RKO (cell line): ENCODE data around the gene MEP1B.
"Not testable (repeated sequence)": the region's sequence is repeated elsewhere in the genome, so short reads cannot be mapped to it uniquely, and the experiment has no call there.

Source experiments
- DNase-seq: peaks from one replicate; pipeline ENCODE4 v3.0.0-alpha.2; 2016; ENCODE audit warnings: low spot score

The MEP1B gene

DNA sequence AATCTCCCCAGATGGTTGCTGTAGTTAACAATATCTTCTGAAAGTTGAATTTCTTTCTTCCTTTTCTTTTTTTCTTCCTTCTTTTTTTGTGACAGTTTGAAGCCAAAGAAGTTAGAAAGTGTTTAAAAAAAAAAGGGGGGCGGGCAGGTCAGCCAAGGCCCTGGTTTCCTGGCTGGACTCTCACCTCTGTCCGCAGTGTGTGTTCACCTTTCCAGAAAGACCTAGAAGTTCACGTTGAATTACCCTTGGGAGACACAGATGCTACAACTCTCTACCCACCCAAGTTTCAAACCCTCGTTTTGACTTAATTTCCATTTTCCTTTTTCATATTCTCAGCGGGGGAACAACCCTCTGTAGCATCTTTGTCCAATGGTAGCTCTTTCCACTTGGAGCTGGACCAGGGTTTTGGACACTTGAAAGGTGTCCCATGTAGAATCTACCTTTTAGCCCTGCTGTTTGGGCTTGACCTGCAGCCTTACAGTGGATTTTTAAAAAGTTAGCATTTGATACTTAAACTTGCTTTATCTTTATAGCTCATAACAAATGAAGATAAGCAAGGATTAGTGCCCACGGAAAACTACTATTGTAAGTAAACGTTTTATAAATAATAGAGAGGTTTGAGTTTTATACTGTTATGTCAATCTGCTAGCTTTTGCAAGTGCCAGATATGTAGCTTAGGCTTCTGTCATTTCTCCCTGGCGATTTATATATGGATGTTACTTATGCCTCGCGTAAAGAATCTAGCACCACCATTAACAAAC, 20.0 kb downstream of the MEP1B start:
- no peak for DNase-seq

DNA sequence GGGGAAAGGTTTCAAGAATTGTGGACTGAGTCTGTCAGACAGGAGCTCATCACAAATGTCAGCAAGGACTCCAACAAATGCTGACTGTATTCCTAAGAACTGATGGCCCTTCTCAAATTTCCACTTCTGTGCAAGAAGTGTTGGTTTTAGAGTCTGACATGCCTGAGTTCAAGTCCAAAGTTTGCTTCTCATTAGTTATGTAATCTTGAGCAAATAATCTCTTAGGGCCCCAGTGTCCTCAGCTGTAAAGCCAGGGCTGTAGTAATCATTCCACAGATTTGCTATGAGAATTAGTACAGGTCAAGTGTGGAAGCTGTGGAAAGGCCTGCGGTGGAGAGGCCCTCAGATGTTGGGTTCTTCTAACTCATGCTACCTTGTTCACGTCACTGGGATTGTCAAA, 23.9 kb downstream of the MEP1B start:
- DNase-seq: no peak

DNA sequence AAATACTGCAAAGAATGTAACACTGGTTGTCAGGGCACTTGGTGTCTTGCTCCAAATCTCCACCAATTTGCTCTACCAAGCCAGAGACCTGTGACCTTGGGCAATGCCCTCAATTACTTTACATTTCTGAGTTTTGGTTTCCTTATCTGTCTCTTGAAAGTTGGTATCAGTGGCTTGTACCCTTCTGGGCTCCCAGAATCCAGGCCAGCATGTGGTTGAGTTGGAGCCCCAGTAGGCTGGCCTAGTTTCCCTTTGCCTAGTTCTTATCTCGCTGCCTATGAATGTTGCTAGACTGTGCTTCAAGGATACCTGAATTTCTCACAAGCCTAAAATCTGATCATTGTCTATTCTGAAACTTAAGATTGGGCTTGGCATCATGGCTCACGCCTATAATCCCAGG, 26.6 kb downstream of the MEP1B start:
- DNase-seq: no peak

DNA sequence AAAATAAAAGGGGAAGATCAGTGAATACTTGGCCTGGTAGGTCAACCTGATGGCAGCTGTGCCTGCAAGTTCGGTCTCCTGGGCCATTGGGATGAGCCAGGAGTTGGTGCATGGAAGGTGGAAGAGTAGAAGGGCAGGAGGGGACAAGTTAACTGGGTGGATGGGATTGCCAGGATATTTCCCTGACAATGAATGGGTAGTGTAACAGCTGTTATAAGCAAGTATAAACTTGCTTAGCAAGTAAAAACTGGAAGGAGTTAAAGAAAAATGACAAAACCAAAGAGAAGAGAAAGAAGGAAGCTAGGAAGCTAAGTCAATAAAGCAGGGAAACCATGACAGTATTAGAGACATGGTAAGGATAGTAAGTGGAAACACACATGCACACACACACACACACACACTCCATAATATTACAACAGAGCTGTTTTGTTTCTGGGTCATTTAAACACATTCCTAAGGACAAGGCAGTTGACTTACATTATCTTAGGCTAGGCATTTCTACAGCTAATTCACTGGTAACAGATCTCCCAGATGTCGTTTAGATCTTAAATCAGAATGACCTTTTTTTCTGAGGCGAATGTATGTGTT, 29.7 kb downstream of the MEP1B start:
- DNase-seq: no peak

DNA sequence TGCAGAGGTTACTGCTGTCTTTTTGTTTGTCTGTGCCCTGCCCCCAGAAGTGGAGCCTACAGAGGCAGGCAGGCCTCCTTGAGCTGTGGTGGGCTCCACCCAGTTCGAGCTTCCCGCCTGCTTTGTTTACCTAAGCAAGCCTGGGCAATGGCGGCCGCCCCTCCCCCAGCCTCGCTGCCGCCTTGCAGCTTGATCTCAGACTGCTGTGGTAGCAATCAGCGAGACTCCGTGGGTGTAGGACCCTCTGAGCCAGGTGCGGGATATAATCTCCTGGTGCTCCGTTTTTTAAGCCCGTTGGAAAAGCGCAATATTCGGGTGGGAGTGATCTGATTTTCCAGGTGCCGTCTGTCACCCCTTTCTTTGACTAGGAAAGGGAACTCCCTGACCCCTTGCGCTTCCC, 43.5 kb downstream of the MEP1B start:
- not testable (repeated sequence) for DNase-seq

DNA sequence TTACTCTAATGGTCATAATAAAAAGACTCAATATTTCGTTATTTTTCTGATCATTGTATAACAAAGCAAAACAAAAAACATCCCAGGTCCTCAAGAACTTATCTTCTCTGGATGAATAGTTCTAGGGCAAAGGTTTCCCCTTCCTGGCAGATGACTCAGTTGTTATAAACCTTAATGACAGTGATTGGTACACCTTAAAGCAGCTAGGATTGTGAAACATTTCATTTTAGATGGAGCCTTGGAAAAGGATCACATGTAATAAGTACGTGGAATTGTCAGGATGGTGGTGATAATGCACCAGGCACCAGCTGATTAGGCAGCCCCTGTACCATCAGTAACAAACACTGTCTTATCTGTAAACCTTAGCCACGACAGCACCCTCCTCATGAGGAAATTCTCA, 47.2 kb downstream of the MEP1B start:
- no peak for DNase-seq

DNA sequence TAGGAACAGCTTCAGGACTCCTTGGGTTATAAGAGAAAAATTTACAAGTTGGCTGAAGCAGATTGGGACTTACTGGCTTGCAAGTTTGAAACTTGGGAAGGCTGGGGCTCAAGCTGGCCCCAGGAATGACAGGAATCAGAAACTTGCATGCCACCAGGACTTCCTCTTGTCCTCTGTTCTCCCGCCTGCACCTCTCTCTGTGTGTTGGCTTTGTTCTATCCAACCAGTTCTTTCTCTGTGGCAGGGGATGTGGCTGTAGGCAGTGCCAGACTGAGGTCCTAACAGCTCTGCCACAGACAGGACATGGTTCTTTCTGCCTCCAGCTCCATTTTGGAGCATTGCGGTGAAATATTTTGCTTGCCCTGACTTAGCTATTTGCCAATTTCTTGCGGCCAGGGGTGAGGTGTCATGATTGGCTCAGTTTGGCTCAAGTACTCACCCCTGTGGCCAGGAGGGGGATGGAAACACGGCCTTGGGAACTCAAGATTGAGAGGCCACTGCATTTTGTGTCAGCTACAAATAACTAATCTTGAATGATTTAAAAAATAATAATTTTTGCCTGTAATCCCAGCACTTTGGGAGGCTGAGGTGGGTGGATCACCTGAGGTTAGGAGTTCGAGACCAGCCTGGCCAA, 48.9 kb downstream of the MEP1B start:
- DNase-seq: no peak

DNA sequence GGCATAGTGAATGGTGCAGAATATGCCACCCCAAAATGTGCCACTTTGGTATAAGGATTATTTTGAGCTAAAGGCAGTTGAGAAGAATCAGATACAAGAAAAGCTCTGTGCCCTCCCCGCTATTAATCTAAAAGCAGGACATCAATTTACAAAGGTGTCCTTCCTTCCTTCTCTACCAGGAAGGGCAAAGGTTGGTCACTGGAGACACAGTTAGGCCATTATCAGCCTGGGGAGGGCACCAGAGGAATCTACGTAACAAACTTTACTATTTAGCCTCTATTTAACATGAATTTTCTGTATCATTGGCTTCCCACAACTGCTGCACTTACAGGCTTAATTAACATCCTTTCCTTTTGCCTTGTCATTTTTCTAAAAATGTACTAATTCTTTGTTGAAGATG, 52.6 kb downstream of the MEP1B start:
- no peak for DNase-seq

DNA sequence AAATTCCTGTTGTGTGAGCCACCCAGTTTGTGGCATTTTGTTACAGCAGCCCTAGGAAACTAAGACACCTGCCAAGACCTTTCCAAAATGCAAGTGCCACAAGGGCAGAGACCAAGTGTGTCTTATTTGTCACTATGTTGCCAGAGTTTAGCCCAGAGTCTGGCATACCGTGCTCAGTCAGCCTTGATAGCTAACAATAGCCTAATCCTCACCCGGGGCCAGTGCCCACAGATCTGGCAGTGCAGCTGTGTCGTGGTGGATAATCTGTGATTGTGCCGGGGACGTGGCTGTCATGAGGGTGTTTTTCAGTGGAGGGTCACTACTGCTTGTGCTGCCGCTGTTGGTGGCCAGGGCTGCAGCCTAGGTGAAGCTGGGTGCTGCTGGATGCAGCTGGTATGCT, 53.5 kb downstream of the MEP1B start:
- no peak for DNase-seq

DNA sequence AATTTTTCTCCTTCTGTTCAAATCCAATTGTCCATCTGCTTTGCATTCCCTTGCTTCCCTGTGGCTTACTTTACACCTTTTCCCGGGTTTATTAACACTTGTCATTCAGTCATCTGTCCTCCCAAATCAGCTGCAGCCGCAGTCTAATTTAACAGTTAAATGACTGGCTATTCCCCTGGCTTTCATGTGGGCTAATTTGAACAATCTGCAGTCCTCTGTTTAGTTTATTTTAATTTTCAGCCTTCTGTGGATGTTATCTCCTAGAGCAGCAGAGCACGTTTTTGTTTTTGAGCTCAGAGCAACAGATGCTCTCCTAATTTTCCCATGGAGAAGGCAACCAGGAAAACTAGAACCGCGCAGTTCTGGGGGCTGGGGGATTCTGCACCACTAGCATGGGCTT, 55.0 kb downstream of the MEP1B start:
- DNase-seq: no peak

DNA sequence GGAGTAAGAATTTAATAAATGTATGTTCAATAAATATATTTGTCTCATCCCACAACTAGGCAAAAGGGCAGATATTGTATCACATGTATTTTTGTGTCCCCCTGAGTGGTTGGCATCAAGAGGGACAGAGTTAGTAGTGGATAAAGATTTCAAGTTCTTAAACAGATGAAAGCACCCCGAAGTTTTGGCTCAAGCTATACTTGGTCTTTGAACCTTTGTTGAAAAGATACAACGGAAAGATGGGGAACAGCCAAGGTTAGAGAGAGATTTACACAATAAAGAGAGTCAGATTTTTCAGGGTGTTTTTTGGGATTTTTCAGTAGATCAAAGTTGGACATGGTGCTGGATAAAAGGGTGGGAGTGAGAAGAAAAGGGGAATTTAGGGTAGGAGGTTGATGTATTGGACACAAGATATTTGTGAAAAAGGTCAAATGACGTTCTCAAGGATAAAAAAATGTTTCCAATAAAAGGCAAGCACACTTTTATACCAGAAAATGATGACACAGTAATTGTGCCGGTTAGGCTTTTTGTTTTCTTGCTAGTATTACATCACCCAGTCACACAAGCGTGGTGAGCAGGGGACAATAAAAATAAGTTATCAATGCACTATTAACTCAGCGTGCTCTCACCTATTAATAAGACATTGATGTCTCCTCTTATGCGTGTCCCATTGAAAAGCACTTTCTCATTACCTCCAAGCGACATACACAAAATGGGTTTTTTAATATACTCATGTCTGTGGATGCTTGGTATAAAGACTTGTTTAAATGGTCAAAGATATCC, 59.5 kb downstream of the MEP1B start:
- no peak for DNase-seq

DNA sequence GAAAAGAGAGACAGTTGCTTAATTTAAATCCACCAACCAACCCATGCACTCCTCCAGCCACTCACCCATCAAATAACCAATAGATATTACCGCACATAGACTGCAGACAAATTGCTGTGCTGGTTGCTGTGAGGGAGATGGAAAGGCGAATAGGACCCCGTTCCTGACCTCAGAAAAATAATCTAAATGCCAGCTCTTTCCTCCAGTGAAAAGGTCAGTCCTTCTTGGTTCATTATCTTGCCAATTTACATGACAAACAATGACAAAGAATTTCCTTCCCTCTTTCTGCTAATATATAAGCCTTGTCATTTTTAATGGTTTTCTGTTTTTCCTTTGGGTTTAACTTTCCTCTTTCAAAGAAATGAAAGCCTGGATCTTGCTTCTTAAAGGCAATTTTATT, 61.6 kb downstream of the MEP1B start:
- DNase-seq: no peak

DNA sequence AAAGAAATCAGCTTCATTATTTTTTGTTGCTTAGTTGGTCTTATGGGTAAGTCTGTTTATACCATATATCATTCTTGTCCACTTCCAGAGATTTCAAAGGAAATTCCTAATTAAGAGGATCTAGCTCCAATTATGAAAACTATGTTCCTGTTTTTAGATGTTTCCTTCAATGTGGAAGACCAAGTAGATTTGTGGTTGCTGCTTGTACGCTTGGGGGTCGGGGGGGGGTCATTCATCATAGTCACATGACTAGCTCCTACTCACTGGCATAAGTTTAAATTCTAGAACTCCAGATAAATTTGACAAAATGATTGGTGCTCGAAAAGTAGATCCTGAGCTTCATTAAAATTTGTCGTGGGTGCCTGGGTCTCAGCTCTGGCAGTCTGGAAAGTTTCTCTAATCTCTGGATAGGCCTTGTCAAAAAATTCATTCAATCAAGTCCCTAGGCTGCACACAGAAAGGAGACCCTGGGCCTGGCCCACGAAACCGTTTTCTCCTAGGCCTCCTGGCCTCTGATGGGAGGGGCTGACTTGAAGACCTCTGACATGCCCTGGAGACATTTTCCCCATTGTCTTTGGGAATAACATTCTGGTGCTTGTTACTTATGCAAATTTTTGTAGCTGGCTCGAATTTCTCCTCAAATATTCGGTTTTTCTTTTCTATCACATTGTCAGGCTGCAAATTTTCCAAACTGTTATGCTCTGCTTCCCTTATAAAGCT, 62.5 kb downstream of the MEP1B start:
- DNase-seq: no peak

DNA sequence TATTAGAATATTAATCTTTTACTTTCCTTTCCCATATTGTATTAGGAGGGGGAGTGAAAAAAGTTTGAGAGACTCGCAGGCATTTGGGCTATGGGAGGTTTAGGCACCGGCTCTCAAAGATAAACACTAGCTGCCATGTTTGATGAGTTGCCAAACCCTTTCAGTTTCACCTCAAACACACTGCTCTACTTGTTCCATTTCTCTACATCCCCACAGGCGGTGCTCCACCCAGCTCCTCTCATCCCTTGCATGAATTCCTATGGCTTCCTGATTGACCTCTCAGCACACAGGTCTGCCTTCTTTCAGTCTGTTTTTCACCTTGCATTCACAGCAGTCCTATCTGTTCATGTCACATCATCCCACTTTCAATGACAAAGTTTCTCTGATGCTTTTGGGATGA, 65.7 kb downstream of the MEP1B start:
- no peak for DNase-seq

DNA sequence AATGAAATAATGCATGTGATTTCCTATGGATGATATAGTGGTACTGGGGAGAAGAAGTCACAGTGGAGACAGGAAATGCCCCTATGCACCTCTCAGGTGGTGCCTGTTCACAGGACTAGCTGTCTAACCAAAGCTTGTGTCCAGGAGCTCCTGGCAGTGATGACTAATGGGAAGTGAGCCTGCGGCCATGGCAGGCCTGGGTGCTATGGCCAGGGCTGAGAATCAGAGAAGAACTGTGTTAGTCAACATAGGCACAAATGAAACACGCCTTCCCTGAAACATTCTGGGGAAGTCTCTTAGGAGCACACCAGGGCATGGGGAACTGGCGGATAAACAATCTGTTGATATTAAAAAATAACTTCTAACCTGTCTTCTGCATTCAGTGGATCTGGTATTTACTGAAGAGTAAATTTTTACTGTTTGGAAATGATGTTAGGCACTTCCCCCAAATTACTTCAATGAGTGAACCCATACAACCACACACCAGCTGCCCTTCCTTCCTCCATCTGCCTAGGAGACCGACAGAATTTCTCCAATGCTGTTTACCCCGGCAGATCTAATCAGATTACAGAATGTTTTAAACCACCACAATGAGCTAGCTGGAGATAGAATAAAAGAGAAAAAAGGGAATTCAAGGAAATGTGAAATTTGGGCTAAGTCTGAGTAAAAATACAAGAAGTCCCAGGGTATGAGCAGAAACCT, 67.4 kb downstream of the MEP1B start:
- DNase-seq: peak; percentile 6

DNA sequence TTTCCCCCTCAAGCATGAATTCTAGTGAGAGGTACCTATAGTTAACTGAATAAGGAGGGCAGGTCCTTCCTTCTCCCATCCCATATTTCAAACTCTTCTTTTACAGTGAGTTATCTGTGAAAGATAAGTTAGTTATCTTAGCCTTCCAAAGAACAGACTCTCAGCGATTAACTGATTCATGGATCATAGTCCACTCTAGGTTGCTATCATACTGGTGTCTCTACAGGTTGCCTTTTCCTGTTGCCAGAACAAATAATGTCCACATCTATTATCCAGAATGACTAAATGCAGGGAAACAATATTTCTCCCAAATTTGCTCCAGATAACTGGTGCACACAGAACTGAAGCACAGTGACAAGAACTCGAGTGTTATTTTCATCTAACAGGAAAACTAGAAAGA, 68.3 kb downstream of the MEP1B start:
- no peak for DNase-seq

DNA sequence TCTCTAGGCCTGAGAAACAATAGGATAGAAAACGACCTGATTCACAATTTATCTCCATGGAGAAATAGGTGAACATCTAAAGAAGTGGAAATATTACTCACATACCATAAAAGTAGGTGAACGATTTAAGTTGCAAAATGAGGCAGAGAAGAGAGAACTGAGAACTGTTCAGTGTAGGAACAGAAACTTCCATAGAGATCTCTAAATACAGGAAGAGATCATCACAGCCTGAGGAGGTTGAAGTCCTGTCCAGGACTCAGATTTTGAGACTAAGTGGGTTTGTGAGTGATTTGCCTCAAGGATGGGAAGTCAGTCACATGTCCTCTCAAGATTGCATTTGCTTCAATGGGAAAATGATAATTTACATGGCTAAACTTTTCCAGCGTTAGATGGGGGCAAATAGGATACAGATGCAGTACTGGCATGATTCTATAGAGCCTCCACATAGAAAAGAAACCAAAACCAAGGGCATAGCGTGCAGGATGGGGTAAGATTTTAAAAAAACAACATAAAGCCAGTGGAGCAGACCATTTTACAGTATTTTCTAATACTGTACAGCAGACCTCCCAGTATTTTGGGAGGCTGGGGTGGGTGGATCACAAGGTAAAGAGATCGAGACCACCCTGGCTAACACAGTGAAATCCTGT, 68.8 kb downstream of the MEP1B start:
- DNase-seq: no peak

DNA sequence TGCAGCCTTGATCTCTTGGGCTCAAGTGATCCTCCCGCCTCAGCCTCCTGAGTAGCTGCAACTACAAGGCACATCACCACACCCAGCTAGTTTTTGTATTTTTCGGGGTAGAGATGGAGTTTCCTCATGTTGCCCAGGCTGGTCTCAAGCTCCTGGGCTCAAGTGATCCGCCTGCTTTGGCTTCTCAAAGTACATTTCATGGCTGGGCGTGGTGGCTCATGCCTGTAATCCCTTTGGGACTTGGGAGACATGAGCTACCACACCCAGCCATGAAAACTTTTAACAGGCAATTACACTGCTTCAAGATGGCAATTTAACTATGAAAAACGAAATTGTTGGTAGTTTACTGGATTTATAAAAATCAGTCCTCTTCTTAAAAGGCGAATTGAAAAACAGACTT, 69.7 kb downstream of the MEP1B start:
- DNase-seq: no peak

DNA sequence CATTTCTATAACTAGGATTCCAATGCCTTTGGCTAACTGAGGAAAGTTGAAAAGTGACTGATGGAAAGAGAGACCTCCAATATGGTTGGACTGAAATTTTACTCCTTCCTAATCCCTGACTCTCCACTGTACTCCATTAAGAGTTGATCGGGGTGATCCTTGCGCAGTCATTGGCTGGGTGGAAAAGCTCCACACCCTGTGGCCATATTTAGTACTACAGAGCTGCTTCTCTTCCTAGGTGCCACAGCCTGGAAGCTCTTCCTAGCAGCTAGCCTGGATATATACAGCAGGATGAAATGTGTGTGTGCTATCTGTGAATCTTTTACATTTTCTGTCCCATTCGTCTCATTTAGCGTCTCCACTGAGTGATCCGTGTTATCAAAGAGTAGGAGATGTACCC, 71.2 kb downstream of the MEP1B start:
- DNase-seq: no peak

DNA sequence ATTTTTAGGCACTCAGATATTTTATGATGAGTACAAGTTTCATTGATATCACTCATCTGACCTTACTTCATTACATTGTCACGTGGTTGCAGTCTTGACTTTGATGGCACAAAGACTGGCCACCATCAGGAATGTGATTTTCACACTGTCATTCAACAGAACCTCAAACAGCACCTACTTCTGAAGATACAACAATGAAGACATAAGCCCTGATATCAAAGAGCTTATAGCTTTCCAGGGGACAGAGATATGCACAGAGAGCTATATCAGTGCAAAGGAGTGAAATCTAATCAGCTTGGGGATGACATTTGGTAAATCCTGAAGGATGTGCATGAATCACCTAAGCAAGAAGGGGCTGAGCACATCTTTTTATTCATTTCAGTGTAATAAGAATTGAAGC, 72.3 kb downstream of the MEP1B start:
- DNase-seq: no peak

DNA sequence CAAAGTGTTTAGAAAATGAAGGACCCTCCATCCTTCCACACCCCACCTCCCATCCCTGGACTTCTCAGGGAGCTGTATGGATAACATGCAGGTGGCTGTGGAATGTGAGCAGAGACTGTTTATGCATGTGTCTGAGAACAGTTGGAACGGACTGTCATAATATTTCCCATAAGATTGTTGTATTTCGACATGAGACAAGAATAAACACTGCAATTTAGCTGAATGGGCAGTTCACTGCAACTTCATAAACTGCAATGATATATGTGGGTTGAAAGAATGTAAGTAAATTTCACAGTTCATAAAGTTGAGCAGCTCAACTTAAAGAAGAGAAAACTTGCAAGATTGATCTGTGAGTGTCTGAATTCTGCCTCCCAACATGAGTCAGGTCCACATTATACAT, 74.6 kb downstream of the MEP1B start:
- DNase-seq: no peak
